Measurements from ENCODE around the gene INSIG1. TPM values are rescaled to one million over a fixed set of nuclear protein-coding genes. Genes with fewer than 3 reads are reported as not detected.

INSIG1 gene
- total and polyA plus RNA-seq, 2 donors (not counting 3 experiments of a cell fraction or from before 2014, with no cell fraction given): 79.3 to 102 TPM

GRCh38 chr7:155260498-155260872, 37.2 kb upstream of the INSIG1 start:
- H3K4me3 ChIP-seq (replicated peaks in 1 of 3; ENCODE audit: insufficient read depth in 1 of 3, low read depth in 1 of 3, low read length in 3 of 3): no peak overlapping the region
- no peaks in the 10 kb centered on the region for H3K9me3 ChIP-seq (replicated peaks; ENCODE audit: control insufficient read depth, insufficient read depth, low read length)
- intact Hi-C loops (cut with micrococcal nuclease) (no loop called here), dilution Hi-C loops (cut with MboI; ENCODE audit: extremely low pct_ligation_motif_present, low sequenced_read_pairs) (no loop called here)
- H3K27ac ChIP-seq (ENCODE audit: insufficient read depth, low read depth, low read length): no peak overlapping the region
- H3K9me1 ChIP-seq (replicated peaks; ENCODE audit: control insufficient read depth, extremely low read depth, insufficient read depth, low read length): no peaks in the 10 kb centered on the region
- H3K4me2 ChIP-seq (ENCODE audit: insufficient read depth, low read length): no peak overlapping the region
- ChIA-PET POLR2A (no interaction called here), CTCF (no interaction called here)
- DNase-seq (ENCODE audit: low read depth, low spot score): no peak
- H3K9ac ChIP-seq (replicated peaks; ENCODE audit: extremely low read depth, insufficient read depth, low read length): no peak overlapping the region
- no peaks in the 10 kb centered on the region for H4K20me1 ChIP-seq (replicated peaks; ENCODE audit: control insufficient read depth, extremely low read depth, insufficient read depth, low read length)
- no TSS peak for BruUV-seq (replicated peaks)
- peaks cover 12% of the 10 kb centered on the region for H3K4me1 ChIP-seq (ENCODE audit: control insufficient read depth, extremely low read depth, insufficient read depth, low read length)
- TF ChIP-seq JUN (IDR thresholded peaks at IDR 0.05; ENCODE audit: borderline replicate concordance, insufficient read depth, insufficient read length, low read depth): no peak
- no peak for TF ChIP-seq CTCF (IDR thresholded peaks at IDR 0.05; ENCODE audit: extremely low read depth in 1 of 2, insufficient read depth in 1 of 2, low read depth in 1 of 2, low read length in 2 of 2)
- no peak for TF ChIP-seq FOS (IDR thresholded peaks at IDR 0.05; ENCODE audit: borderline replicate concordance, insufficient read depth, low read length)
- no peak for TF ChIP-seq POLR2A (IDR thresholded peaks at IDR 0.05; ENCODE audit: low read depth, low read length)
- TF ChIP-seq MAX (IDR thresholded peaks at IDR 0.05; ENCODE audit: insufficient read depth, insufficient read length): no peak
- no peak for TF ChIP-seq POLR2AphosphoS5 (IDR thresholded peaks at IDR 0.05; ENCODE audit: insufficient read depth, low read depth, low read length)
- TF ChIP-seq GATA2 (IDR thresholded peaks at IDR 0.05; ENCODE audit: insufficient read depth, insufficient read length, low read depth, low read length): no peak
- TF ChIP-seq EZH2 (IDR thresholded peaks at IDR 0.05; ENCODE audit: borderline replicate concordance, low read depth, low read length, severe bottlenecking): no peak
- no peak for TF ChIP-seq MYC (IDR thresholded peaks at IDR 0.05; ENCODE audit: low read depth, low read length)
- H3K27me3 ChIP-seq (ENCODE audit: control insufficient read depth in 2 of 2, insufficient read depth in 2 of 2, low read length in 2 of 2): no peaks in the 10 kb centered on the region
- FAIRE-seq: no peak
- H2AFZ ChIP-seq (ENCODE audit: low read depth, low read length): no peak overlapping the region
- no peaks in the 10 kb centered on the region for H3K36me3 ChIP-seq (ENCODE audit: control insufficient read depth in 2 of 2, extremely low read depth in 1 of 2, insufficient read depth in 2 of 2, low read length in 2 of 2)
- no peaks in the 10 kb centered on the region for H3K79me2 ChIP-seq (ENCODE audit: control insufficient read depth, insufficient read depth, low read length)
